ENCODE measurements around the gene CFLAR.

Gene CFLAR

DNA sequence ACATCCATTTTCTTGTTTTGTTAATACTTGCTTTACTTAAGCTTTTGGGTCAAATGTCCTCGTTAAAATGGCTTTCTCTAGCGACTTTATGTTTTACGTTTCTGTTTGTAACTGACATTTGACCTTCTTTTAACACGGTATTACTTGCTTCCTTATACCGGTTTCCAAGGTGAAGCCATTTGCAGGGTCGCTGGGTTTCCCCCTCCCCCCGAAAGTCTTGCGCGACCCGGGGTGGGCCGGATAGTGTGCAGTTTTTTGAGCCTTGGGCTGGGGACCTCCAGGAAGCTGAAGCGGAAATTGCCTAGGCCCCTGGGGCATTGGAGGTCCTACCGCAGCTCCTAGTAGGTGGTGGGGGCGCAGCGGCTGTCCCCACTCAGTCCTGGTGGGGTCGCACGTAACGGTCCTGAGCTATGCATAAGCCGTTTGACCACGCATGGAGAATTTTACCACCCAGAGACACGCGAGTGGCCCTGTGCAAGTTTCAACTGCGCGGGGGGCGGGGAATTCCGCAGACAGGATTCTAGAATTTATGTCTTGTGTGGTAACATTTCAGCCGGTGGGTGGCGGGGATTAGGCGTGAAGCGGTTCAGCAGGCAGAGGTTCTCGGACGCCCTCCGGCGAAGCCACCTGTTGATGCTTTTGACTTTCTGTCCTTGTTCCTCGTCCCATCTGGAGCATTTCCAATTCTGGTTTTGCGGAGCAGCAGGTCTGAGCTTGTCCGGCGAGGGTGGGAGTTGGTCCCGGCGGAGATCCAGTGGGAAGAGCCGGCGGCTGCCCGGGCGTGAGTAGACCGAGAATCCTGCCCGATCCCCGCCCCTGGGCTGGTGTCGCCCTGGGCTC is 2.4 kb downstream of the CFLAR start (continued):
- peak; percentile 84 for TF ChIP-seq IKZF3 (tag by site-specific recombination; IDR thresholded peaks at IDR 0.05)
- TF ChIP-seq ZEB2 (tag by site-specific recombination; IDR thresholded peaks at IDR 0.05), result peak; percentile 80
- no peak for TF ChIP-seq OVOL3 (tag by site-specific recombination; IDR thresholded peaks at IDR 0.05)
- TF ChIP-seq ZNF558 (tag by site-specific recombination; IDR thresholded peaks at IDR 0.05), result no peak
- TF ChIP-seq ZNF404 (tag by site-specific recombination; IDR thresholded peaks at IDR 0.05), result no peak
- TF ChIP-seq, protein P1, sequence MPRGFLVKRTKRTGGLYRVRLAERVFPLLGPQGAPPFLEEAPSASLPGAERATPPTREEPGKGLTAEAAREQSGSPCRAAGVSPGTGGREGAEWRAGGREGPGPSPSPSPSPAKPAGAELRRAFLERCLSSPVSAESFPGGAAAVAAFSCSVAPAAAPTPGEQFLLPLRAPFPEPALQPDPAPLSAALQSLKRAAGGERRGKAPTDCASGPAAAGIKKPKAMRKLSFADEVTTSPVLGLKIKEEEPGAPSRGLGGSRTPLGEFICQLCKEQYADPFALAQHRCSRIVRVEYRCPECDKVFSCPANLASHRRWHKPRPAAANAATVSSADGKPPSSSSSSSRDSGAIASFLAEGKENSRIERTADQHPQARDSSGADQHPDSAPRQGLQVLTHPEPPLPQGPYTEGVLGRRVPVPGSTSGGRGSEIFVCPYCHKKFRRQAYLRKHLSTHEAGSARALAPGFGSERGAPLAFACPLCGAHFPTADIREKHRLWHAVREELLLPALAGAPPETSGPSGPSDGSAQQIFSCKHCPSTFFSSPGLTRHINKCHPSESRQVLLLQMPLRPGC (tag by site-specific recombination; IDR thresholded peaks at IDR 0.05), result 0 out of 2 replicates have a peak, but pooled peaks have one; percentile 11
- TF ChIP-seq ZNF707 (tag by site-specific recombination; IDR thresholded peaks at IDR 0.05), result no peak
- TF ChIP-seq TRIM28 (IDR thresholded peaks at IDR 0.05; ENCODE audit: borderline replicate concordance, low read length), result peak; percentile 77; the same call in 1 of the 2 replicates
- peak; percentile 36; the same call in 1 of the 2 replicates for TF ChIP-seq PRDM1 (tag by site-specific recombination; IDR thresholded peaks at IDR 0.05)
- no peak for TF ChIP-seq KLF1 (tag by site-specific recombination; IDR thresholded peaks at IDR 0.05)
- TF ChIP-seq, protein P2, sequence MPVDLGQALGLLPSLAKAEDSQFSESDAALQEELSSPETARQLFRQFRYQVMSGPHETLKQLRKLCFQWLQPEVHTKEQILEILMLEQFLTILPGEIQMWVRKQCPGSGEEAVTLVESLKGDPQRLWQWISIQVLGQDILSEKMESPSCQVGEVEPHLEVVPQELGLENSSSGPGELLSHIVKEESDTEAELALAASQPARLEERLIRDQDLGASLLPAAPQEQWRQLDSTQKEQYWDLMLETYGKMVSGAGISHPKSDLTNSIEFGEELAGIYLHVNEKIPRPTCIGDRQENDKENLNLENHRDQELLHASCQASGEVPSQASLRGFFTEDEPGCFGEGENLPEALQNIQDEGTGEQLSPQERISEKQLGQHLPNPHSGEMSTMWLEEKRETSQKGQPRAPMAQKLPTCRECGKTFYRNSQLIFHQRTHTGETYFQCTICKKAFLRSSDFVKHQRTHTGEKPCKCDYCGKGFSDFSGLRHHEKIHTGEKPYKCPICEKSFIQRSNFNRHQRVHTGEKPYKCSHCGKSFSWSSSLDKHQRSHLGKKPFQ (tag by site-specific recombination; IDR thresholded peaks at IDR 0.05), result peak; percentile 59; the same call in 1 of the 2 replicates
- TF ChIP-seq ZNF132 (tag by site-specific recombination; IDR thresholded peaks at IDR 0.05; ENCODE audit: borderline replicate concordance), result no peak
- TF ChIP-seq ZBTB8A (tag by site-specific recombination; IDR thresholded peaks at IDR 0.05), result peak; percentile 93
- TF ChIP-seq ZNF423 (tag by site-specific recombination; IDR thresholded peaks at IDR 0.05), result peak; percentile 64
- TF ChIP-seq, protein P3, sequence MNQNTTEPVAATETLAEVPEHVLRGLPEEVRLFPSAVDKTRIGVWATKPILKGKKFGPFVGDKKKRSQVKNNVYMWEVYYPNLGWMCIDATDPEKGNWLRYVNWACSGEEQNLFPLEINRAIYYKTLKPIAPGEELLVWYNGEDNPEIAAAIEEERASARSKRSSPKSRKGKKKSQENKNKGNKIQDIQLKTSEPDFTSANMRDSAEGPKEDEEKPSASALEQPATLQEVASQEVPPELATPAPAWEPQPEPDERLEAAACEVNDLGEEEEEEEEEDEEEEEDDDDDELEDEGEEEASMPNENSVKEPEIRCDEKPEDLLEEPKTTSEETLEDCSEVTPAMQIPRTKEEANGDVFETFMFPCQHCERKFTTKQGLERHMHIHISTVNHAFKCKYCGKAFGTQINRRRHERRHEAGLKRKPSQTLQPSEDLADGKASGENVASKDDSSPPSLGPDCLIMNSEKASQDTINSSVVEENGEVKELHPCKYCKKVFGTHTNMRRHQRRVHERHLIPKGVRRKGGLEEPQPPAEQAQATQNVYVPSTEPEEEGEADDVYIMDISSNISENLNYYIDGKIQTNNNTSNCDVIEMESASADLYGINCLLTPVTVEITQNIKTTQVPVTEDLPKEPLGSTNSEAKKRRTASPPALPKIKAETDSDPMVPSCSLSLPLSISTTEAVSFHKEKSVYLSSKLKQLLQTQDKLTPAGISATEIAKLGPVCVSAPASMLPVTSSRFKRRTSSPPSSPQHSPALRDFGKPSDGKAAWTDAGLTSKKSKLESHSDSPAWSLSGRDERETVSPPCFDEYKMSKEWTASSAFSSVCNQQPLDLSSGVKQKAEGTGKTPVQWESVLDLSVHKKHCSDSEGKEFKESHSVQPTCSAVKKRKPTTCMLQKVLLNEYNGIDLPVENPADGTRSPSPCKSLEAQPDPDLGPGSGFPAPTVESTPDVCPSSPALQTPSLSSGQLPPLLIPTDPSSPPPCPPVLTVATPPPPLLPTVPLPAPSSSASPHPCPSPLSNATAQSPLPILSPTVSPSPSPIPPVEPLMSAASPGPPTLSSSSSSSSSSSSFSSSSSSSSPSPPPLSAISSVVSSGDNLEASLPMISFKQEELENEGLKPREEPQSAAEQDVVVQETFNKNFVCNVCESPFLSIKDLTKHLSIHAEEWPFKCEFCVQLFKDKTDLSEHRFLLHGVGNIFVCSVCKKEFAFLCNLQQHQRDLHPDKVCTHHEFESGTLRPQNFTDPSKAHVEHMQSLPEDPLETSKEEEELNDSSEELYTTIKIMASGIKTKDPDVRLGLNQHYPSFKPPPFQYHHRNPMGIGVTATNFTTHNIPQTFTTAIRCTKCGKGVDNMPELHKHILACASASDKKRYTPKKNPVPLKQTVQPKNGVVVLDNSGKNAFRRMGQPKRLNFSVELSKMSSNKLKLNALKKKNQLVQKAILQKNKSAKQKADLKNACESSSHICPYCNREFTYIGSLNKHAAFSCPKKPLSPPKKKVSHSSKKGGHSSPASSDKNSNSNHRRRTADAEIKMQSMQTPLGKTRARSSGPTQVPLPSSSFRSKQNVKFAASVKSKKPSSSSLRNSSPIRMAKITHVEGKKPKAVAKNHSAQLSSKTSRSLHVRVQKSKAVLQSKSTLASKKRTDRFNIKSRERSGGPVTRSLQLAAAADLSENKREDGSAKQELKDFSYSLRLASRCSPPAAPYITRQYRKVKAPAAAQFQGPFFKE (tag by site-specific recombination; IDR thresholded peaks at IDR 0.05; ENCODE audit: borderline replicate concordance), result no peak
- TF ChIP-seq ZFP3 (tag by site-specific recombination; IDR thresholded peaks at IDR 0.05; ENCODE audit: low read depth), result no peak
- TF ChIP-seq, protein P4, sequence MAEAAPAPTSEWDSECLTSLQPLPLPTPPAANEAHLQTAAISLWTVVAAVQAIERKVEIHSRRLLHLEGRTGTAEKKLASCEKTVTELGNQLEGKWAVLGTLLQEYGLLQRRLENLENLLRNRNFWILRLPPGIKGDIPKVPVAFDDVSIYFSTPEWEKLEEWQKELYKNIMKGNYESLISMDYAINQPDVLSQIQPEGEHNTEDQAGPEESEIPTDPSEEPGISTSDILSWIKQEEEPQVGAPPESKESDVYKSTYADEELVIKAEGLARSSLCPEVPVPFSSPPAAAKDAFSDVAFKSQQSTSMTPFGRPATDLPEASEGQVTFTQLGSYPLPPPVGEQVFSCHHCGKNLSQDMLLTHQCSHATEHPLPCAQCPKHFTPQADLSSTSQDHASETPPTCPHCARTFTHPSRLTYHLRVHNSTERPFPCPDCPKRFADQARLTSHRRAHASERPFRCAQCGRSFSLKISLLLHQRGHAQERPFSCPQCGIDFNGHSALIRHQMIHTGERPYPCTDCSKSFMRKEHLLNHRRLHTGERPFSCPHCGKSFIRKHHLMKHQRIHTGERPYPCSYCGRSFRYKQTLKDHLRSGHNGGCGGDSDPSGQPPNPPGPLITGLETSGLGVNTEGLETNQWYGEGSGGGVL (tag by site-specific recombination; IDR thresholded peaks at IDR 0.05), result no peak
- TF ChIP-seq HOXA7 (CRISPR knock-in tag; IDR thresholded peaks at IDR 0.05; ENCODE audit: borderline replicate concordance), result no peak
- TF ChIP-seq BCL11B (tag by site-specific recombination; IDR thresholded peaks at IDR 0.05; ENCODE audit: low read depth), result no peak; the same call in 1 of the 2 replicates
- TF ChIP-seq FEZF1 (tag by site-specific recombination; IDR thresholded peaks at IDR 0.05), result peak; percentile 52; the same call in 1 of the 2 replicates
- TF ChIP-seq HOXD13 (CRISPR knock-in tag; IDR thresholded peaks at IDR 0.05; ENCODE audit: borderline replicate concordance), result no peak
- TF ChIP-seq MZF1 (tag by site-specific recombination; IDR thresholded peaks at IDR 0.05; ENCODE audit: borderline replicate concordance), result peak; percentile 16; the same call in 1 of the 2 replicates
- TF ChIP-seq, protein P5, sequence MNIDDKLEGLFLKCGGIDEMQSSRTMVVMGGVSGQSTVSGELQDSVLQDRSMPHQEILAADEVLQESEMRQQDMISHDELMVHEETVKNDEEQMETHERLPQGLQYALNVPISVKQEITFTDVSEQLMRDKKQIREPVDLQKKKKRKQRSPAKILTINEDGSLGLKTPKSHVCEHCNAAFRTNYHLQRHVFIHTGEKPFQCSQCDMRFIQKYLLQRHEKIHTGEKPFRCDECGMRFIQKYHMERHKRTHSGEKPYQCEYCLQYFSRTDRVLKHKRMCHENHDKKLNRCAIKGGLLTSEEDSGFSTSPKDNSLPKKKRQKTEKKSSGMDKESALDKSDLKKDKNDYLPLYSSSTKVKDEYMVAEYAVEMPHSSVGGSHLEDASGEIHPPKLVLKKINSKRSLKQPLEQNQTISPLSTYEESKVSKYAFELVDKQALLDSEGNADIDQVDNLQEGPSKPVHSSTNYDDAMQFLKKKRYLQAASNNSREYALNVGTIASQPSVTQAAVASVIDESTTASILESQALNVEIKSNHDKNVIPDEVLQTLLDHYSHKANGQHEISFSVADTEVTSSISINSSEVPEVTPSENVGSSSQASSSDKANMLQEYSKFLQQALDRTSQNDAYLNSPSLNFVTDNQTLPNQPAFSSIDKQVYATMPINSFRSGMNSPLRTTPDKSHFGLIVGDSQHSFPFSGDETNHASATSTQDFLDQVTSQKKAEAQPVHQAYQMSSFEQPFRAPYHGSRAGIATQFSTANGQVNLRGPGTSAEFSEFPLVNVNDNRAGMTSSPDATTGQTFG (tag by site-specific recombination; IDR thresholded peaks at IDR 0.05; ENCODE audit: borderline replicate concordance), result no peak
- no peak for TF ChIP-seq ZNF354C (tag by site-specific recombination; IDR thresholded peaks at IDR 0.05; ENCODE audit: borderline replicate concordance, low read depth)

All from HEK293 (cell line).